HG03066 (cell line): ENCODE data around the gene DYNC2I2.
"Not testable (repeated sequence)": the region's sequence is repeated elsewhere in the genome, so short reads cannot be mapped to it uniquely, and the experiment has no call there.

Experiments used
- ATAC-seq: cut with Tn5 transposase; IDR thresholded peaks from one replicate; pipeline ENCODE4 v1.9.1; 2021; ENCODE audit warnings: low read depth; ENCODE audit not compliant: unreplicated experiment

The DYNC2I2 gene

GRCh38 chr9:128656416-128657343 lies at the start of gene DYNC2I2:
Gene DYNC2I2 (minus strand): TSS chr9:128656847. CDS start chr9:128656726, 121 bp downstream.
- peak; percentile 62 for ATAC-seq

- ATAC-seq, result no peak
Measured at GRCh38 chr9:128706045-128706444, 49.4 kb upstream of the DYNC2I2 start.

GRCh38 chr9:128705051-128705965 lies 48.7 kb upstream of the DYNC2I2 start:
- no peak for ATAC-seq

GRCh38 chr9:128704356-128704670 lies 47.7 kb upstream of the DYNC2I2 start:
- no peak for ATAC-seq

- no peak for ATAC-seq
Measured at GRCh38 chr9:128703616-128704355, 47.1 kb upstream of the DYNC2I2 start.

GRCh38 chr9:128702949-128703615 lies 46.4 kb upstream of the DYNC2I2 start:
- no peak for ATAC-seq

- peak; percentile 68 for ATAC-seq
Measured at GRCh38 chr9:128702445-128702948, 45.9 kb upstream of the DYNC2I2 start, which contains the start of gene PKN3. Gene PKN3 (plus strand): TSS chr9:128702503. CDS start chr9:128702916, 413 bp downstream.

GRCh38 chr9:128701227-128701854 lies 44.7 kb upstream of the DYNC2I2 start:
- ATAC-seq, result no peak

- ATAC-seq, result not testable (repeated sequence)
Measured at GRCh38 chr9:128699096-128699795, 42.6 kb upstream of the DYNC2I2 start.

GRCh38 chr9:128696923-128697707 lies 40.5 kb upstream of the DYNC2I2 start:
- ATAC-seq, result no peak

GRCh38 chr9:128694344-128694743 lies 37.7 kb upstream of the DYNC2I2 start:
- ATAC-seq, result no peak

- not testable (repeated sequence) for ATAC-seq
Measured at GRCh38 chr9:128693738-128694137, 37.1 kb upstream of the DYNC2I2 start.

GRCh38 chr9:128690684-128691034 lies 34.0 kb upstream of the DYNC2I2 start:
- no peak for ATAC-seq

- ATAC-seq, result no peak
Measured at GRCh38 chr9:128689820-128690683, 33.4 kb upstream of the DYNC2I2 start.

GRCh38 chr9:128689293-128689774 lies 32.7 kb upstream of the DYNC2I2 start:
- ATAC-seq, result peak; percentile 6

GRCh38 chr9:128688501-128689292 lies 32.0 kb upstream of the DYNC2I2 start, which contains the start of gene SET:
Gene SET (plus strand): TSS chr9:128689222. CDS start chr9:128689583, 361 bp downstream.
- peak; percentile 67 for ATAC-seq
